WTC11 (cell line): Measurements from ENCODE around the gene PMEPA1. TPM values are rescaled to one million over a fixed set of nuclear protein-coding genes. Genes with fewer than 3 reads are reported as not detected.
A peak's percentile ranks its signal among the peaks of the same experiment; 100 is the strongest.

Experiments used
- ATAC-seq: fragments of 200-7000 bp; cut with Tn5 transposase; 2 replicates; pipeline ENCODE4 v1.10.0; 2021; ENCODE audit warnings: mild to moderate bottlenecking, moderate library complexity
- CTCF ChIA-PET: fragments of 300-600 bp; sonication (Branson Sonifier 250); formaldehyde crosslinking; loops from one replicate; lab custom pipeline; 2021; ENCODE audit warnings: antibody characterized with exemption; lab: Charles Lee
- POLR2A ChIA-PET: fragments of 350-600 bp; sonication (Branson Sonifier 250); formaldehyde crosslinking; loops from one replicate; lab custom pipeline; 2021; ENCODE audit warnings: antibody characterized with exemption; lab: Charles Lee
- DNase-seq: peaks from one replicate; pipeline ENCODE4 v3.0.0; 2021; ENCODE audit warnings: low spot score
- H3K27ac Mint-ChIP-seq: 2 replicates; pipeline ENCODE4 v1.8.0; 2021; ENCODE audit warnings: mixed read lengths
- H3K27me3 Mint-ChIP-seq: 2 replicates; pipeline ENCODE4 v1.8.0; 2021; ENCODE audit warnings: low read depth, mild to moderate bottlenecking, moderate library complexity, mixed read lengths
- H3K36me3 Mint-ChIP-seq: 2 replicates; pipeline ENCODE4 v1.8.0; 2021; ENCODE audit warnings: mixed read lengths
- H3K4me1 Mint-ChIP-seq: 2 replicates; pipeline ENCODE4 v1.8.0; 2022; ENCODE audit warnings: mixed read lengths
- H3K4me3 Mint-ChIP-seq: 2 replicates; pipeline ENCODE4 v1.8.0; 2021; ENCODE audit warnings: mild to moderate bottlenecking, moderate library complexity, mixed read lengths
- H3K9me3 Mint-ChIP-seq: 2 replicates; pipeline ENCODE4 v1.8.0; 2021; ENCODE audit warnings: mixed read lengths
- ARID4B ChIP-seq: sonication (generic); formaldehyde crosslinking; IDR thresholded peaks from 2 replicates; pipeline ENCODE4 v1.8.0; 2023; ENCODE audit warnings: missing genetic modification reagents, mild to moderate bottlenecking, borderline replicate concordance
- E2F1 ChIP-seq: sonication (generic); formaldehyde crosslinking; IDR thresholded peaks from 2 replicates; pipeline ENCODE4 v1.8.0; 2022; ENCODE audit warnings: mild to moderate bottlenecking, missing genetic modification reagents
- E2F4 ChIP-seq: sonication (generic); formaldehyde crosslinking; IDR thresholded peaks from 2 replicates; pipeline ENCODE4 v1.8.1; 2022; ENCODE audit warnings: low read depth, mild to moderate bottlenecking, moderate library complexity, missing genetic modification reagents, borderline replicate concordance
- GABPB1 ChIP-seq: sonication (generic); formaldehyde crosslinking; IDR thresholded peaks from 2 replicates; pipeline ENCODE4 v1.8.1; 2023; ENCODE audit warnings: mild to moderate bottlenecking, missing genetic modification reagents
- NFATC4 ChIP-seq: fragments of 250-450 bp; sonication (Bioruptor Pico); IDR thresholded peaks from 2 replicates; pipeline ENCODE4 v1.9.0; 2021; ENCODE audit warnings: mild to moderate bottlenecking
- NFYB ChIP-seq: sonication (generic); formaldehyde crosslinking; conservative IDR thresholded peaks from 2 replicates; pipeline ENCODE4 v1.8.0; 2022; ENCODE audit warnings: low read depth, missing genetic modification reagents
- PREB ChIP-seq: sonication (generic); formaldehyde crosslinking; IDR thresholded peaks from 2 replicates; pipeline ENCODE4 v1.8.1; 2022; ENCODE audit warnings: mild to moderate bottlenecking, missing genetic modification reagents, moderate library complexity, borderline replicate concordance
- SMAD4 ChIP-seq: sonication (generic); formaldehyde crosslinking; IDR thresholded peaks from 2 replicates; pipeline ENCODE4 v1.8.0; 2022; ENCODE audit warnings: mild to moderate bottlenecking, missing genetic modification reagents
- SOX15 ChIP-seq: fragments of 250-450 bp; sonication (Bioruptor Pico); IDR thresholded peaks from 2 replicates; pipeline ENCODE4 v1.9.0; 2021; ENCODE audit warnings: mild to moderate bottlenecking
- TP53 ChIP-seq: sonication (generic); formaldehyde crosslinking; IDR thresholded peaks from 2 replicates; pipeline ENCODE4 v1.8.1; 2023; ENCODE audit warnings: mild to moderate bottlenecking, missing genetic modification reagents
- total RNA-seq: library from RNA; stranded (reverse); gene quantifications from 3 replicates; pipeline ENCODE4 v1.2.3, GENCODE V29; 2021
- TF ChIP-seq, protein P1 (sequence below): fragments of 250-450 bp; sonication (Bioruptor Pico); IDR thresholded peaks from 2 replicates; pipeline ENCODE4 v1.9.0; 2021; ENCODE audit warnings: mild to moderate bottlenecking
- TF ChIP-seq, protein P2 (sequence below): sonication (generic); formaldehyde crosslinking; IDR thresholded peaks from 2 replicates; pipeline ENCODE4 v1.8.0; 2023; ENCODE audit warnings: missing genetic modification reagents
- TF ChIP-seq, protein P3 (sequence below): sonication (generic); formaldehyde crosslinking; IDR thresholded peaks from 2 replicates; pipeline ENCODE4 v1.8.0; 2022; ENCODE audit warnings: missing genetic modification reagents
- TF ChIP-seq, protein P4 (sequence below): fragments of 250-450 bp; sonication (Bioruptor Pico); IDR thresholded peaks from 2 replicates; pipeline ENCODE4 v2.1.2; 2022; ENCODE audit warnings: mild to moderate bottlenecking, moderate library complexity
- TF ChIP-seq, protein P5 (sequence below): sonication (generic); formaldehyde crosslinking; IDR thresholded peaks from 2 replicates; pipeline ENCODE4 v1.8.1; 2022; ENCODE audit warnings: missing genetic modification reagents, borderline replicate concordance

PMEPA1 gene
- total RNA-seq, 1 experiment from 2014 or later: 40.6 TPM

DNA sequence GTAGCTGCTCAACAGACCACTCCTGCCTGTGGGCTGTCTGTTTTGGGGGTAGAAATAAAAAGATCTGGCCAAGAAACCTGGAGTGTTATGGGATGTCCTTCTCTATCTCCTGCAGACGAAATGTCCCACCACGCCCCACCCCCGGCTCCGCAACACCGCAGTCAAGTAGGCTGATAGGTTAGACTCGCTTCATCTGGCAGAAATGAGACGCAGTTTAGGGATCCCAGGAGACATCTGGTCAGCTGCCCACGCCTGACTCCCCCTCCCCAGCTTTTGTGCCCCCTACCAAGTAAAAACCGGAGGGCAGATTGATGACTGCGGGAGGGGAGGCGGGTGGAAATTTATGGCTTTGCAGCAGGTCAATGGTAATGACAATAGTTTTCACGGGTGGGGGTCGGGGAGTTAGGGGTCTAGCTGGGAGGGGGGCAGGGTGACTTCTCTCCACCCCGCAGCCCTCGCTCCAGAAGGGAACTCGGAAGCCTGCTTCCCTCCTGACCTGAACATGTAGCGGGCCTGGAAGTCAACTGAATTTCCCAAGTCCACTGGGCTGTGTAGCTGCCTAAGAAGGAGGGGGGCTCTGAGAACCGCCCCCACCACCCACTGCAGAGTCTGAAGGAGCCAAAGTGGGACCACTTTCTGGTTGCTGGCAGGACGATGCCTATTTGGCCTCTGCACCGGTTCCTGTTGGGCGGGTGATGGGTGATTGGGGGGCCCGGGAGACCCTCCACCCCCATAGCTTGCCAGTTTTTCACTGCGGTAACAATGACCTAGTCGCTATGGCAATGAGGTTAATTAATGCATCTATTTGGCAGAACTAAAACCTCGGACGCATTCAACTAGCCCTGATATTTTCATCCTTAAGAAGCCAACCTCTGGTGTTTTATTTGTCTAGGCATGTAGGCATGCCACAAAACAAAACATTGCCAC lies 25.7 kb downstream of the PMEPA1 start (continued):
- TF ChIP-seq, protein P1, sequence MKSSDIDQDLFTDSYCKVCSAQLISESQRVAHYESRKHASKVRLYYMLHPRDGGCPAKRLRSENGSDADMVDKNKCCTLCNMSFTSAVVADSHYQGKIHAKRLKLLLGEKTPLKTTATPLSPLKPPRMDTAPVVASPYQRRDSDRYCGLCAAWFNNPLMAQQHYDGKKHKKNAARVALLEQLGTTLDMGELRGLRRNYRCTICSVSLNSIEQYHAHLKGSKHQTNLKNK (CRISPR knock-in tag): no peak
- TF ChIP-seq E2F1 (CRISPR knock-in tag) (no peak), SOX15 (CRISPR knock-in tag) (no peak), SMAD4 (CRISPR knock-in tag) (no peak)
- TF ChIP-seq, protein P2, sequence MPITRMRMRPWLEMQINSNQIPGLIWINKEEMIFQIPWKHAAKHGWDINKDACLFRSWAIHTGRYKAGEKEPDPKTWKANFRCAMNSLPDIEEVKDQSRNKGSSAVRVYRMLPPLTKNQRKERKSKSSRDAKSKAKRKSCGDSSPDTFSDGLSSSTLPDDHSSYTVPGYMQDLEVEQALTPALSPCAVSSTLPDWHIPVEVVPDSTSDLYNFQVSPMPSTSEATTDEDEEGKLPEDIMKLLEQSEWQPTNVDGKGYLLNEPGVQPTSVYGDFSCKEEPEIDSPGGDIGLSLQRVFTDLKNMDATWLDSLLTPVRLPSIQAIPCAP: no peak
- TF ChIP-seq, protein P3, sequence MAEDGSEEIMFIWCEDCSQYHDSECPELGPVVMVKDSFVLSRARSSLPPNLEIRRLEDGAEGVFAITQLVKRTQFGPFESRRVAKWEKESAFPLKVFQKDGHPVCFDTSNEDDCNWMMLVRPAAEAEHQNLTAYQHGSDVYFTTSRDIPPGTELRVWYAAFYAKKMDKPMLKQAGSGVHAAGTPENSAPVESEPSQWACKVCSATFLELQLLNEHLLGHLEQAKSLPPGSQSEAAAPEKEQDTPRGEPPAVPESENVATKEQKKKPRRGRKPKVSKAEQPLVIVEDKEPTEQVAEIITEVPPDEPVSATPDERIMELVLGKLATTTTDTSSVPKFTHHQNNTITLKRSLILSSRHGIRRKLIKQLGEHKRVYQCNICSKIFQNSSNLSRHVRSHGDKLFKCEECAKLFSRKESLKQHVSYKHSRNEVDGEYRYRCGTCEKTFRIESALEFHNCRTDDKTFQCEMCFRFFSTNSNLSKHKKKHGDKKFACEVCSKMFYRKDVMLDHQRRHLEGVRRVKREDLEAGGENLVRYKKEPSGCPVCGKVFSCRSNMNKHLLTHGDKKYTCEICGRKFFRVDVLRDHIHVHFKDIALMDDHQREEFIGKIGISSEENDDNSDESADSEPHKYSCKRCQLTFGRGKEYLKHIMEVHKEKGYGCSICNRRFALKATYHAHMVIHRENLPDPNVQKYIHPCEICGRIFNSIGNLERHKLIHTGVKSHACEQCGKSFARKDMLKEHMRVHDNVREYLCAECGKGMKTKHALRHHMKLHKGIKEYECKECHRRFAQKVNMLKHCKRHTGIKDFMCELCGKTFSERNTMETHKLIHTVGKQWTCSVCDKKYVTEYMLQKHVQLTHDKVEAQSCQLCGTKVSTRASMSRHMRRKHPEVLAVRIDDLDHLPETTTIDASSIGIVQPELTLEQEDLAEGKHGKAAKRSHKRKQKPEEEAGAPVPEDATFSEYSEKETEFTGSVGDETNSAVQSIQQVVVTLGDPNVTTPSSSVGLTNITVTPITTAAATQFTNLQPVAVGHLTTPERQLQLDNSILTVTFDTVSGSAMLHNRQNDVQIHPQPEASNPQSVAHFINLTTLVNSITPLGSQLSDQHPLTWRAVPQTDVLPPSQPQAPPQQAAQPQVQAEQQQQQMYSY (CRISPR knock-in tag): no peak
- TF ChIP-seq, protein P4, sequence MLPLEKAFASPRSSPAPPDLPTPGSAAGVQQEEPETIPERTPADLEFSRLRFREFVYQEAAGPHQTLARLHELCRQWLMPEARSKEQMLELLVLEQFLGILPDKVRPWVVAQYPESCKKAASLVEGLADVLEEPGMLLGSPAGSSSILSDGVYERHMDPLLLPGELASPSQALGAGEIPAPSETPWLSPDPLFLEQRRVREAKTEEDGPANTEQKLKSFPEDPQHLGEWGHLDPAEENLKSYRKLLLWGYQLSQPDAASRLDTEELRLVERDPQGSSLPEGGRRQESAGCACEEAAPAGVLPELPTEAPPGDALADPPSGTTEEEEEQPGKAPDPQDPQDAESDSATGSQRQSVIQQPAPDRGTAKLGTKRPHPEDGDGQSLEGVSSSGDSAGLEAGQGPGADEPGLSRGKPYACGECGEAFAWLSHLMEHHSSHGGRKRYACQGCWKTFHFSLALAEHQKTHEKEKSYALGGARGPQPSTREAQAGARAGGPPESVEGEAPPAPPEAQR (CRISPR knock-in tag): no peak

DNA sequence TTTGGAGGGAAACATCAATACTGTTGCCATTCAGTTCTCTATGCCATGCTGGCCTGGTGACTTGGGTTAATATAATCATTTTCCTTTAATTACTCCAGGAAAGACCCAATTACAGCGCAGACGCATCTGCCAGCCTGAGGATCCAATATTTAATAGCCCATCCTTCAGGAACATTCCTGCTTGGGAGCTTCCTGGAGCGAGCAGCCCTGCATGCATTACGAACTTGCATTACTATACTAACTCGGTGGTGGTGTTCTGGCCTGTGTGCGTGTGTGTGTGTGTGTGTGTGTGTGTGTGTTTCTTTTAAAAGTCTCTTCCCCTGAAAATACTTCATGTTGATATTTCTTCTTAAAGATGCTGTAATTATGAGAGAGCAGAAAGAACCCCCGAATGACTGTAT lies 26.5 kb downstream of the PMEPA1 start:
- ATAC-seq: no peak
- Mint-ChIP-seq H3K9me3 (no peaks in the 10 kb centered on the region), H3K4me1 (peaks cover 98% of the 10 kb centered on the region), H3K36me3 (peaks cover 4% of the 10 kb centered on the region; the same call in 1 of the 2 replicates), H3K27me3 (no peaks in the 10 kb centered on the region), H3K4me3 (peak overlapping the region; percentile 35; the same call in 1 of the 2 replicates), H3K27ac (no peak overlapping the region)
- ChIA-PET CTCF (interaction anchor here (1.0 to 2.1 kb wide), 9 partner anchors 8 to 505 kb away, joined by 3 to 7 read pairs (median 4); no protein-coding TSS in a partner anchor), POLR2A (no interaction called here)
- no peak for TF ChIP-seq PREB (CRISPR knock-in tag)
- TF ChIP-seq GABPB1: no peak
- TF ChIP-seq TP53 (CRISPR knock-in tag): no peak
- TF ChIP-seq E2F4: no peak
- no peak for TF ChIP-seq ARID4B (CRISPR knock-in tag)
- TF ChIP-seq, protein P5, sequence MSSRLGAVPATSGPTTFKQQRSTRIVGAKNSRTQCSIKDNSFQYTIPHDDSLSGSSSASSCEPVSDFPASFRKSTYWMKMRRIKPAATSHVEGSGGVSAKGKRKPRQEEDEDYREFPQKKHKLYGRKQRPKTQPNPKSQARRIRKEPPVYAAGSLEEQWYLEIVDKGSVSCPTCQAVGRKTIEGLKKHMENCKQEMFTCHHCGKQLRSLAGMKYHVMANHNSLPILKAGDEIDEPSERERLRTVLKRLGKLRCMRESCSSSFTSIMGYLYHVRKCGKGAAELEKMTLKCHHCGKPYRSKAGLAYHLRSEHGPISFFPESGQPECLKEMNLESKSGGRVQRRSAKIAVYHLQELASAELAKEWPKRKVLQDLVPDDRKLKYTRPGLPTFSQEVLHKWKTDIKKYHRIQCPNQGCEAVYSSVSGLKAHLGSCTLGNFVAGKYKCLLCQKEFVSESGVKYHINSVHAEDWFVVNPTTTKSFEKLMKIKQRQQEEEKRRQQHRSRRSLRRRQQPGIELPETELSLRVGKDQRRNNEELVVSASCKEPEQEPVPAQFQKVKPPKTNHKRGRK (CRISPR knock-in tag): no peak
- TF ChIP-seq NFYB (CRISPR knock-in tag): no peak
- TF ChIP-seq NFATC4 (CRISPR knock-in tag): no peak
- DNase-seq: no peak
